GM19463 (cell line): ENCODE data around the gene MAP4K2.

Source experiments
- ATAC-seq: cut with Tn5 transposase; IDR thresholded peaks from one replicate; pipeline ENCODE4 v1.9.1; 2021; ENCODE audit warnings: mild to moderate bottlenecking, moderate library complexity; ENCODE audit not compliant: unreplicated experiment

The MAP4K2 gene

GRCh38 chr11:64757549-64758329 is 45.3 kb downstream of the MAP4K2 start:
- ATAC-seq: no peak

DNA sequence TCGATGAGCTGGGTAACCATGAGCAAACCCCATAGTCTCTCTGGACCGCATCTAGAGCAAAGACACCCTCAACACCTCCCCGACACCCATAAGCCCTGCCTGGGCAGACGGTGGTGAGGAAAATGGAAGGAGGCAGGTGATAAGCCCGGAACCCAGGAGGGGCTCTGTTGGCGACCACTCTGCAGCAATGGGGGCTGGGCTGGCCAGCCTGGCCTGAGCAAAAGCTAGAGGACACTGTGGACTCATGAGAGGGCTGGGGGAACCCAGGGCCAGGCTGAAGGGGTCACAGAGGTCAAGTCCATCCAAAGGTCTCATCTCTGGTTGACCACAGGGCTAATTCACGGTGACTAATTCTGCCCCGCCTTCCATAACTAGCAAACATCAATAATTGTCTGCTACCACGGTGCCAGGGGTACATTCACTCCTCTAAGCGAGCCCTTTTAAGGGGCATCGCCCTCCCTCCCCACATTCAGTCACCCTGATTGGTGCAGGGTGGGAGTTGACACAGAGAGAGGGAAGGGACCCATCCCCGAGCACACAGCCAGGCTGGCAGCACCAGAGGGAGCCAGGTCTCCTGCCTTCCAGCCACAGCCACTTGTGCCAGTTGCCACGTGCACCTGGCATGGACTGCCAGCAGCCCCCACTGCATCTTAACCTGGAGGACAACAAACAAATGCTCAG is 47.2 kb downstream of the MAP4K2 start:
- no peak for ATAC-seq

- ATAC-seq: no peak
Observed at GRCh38 chr11:64754919-64755662, 47.9 kb downstream of the MAP4K2 start.

DNA sequence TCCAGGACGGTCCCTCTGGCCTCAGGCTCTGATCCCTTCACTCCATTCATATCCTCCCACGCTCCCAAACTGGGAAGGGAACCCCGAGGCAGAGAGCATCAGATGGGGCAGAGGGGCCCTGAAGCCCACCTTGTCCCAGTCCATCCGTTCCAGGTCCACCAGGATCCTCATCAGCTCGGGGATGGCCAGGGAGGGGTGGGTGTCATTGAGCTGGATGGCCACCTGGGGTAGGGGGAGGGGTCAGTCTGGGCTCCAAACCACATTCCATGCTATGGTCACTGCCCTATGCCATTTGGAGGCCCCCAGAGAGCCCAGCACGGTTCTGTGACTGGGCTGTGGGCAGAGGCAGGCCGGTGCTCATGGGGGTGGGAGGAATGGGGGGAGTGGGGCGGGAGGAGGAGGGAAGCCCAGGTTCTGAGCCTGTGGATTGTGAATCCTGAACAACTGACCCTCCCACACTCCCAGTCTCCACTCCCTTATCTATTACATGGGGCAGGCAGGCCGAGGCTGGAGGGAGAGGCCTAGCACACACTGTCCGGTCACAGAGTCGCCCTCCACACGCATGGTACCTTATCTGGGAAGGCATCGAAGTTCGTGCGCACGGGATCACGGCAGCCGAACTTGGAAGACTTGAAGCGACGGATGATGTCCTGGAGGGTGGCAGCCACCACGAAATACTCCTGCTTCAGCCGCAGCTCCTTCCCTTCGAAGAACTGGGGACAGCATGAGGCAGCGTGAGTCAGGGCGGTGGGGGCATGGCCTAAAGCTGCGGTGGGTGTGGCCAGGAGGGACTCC is 48.7 kb downstream of the MAP4K2 start:
- no peak for ATAC-seq

GRCh38 chr11:64753380-64754123 is 49.5 kb downstream of the MAP4K2 start:
- ATAC-seq: no peak

DNA sequence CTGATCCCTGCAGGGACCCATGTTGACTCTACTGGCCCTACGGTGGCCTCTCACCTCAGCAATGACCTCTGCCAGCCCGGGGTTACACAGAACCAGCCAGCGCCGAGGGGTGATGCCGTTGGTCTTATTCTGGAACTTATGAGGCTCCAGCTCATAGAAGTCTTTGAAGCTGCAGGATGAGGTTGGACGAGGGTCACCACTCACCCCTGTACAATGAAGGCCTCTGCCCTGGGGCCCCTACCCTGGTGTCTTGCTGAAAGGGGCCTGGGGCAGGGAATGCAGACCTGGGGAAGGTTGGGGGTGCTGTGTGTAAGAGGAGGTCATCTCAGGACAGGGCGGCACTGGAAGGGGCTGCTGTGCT is 50.0 kb downstream of the MAP4K2 start:
- ATAC-seq: no peak

GRCh38 chr11:64752175-64752970 is 50.6 kb downstream of the MAP4K2 start:
- no peak for ATAC-seq

DNA sequence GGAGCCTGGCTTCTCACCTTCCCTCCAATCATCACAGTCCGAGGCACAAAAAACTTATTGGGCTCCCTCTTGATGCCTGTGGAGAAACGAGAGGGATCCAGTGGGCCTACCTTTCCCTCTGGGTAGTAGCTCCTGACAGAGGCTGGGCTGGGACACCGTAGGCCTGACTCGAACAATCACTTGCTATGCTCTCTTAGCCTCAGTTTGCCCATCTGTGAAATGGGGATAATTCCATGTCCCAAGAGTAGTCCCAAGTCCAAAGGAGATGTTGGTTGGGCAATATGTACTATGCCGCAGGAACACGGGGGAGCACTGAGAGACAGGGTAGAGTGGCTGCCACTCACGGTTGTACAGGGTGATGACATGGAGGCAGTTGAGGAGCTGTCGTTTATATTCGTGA is 51.4 kb downstream of the MAP4K2 start:
- ATAC-seq: no peak

- no peak for ATAC-seq
Observed at GRCh38 chr11:64751136-64751535, 51.9 kb downstream of the MAP4K2 start.

GRCh38 chr11:64750361-64751054 is 52.5 kb downstream of the MAP4K2 start:
- ATAC-seq: no peak

- no peak for ATAC-seq
Observed at GRCh38 chr11:64747961-64748665, 54.9 kb downstream of the MAP4K2 start.

DNA sequence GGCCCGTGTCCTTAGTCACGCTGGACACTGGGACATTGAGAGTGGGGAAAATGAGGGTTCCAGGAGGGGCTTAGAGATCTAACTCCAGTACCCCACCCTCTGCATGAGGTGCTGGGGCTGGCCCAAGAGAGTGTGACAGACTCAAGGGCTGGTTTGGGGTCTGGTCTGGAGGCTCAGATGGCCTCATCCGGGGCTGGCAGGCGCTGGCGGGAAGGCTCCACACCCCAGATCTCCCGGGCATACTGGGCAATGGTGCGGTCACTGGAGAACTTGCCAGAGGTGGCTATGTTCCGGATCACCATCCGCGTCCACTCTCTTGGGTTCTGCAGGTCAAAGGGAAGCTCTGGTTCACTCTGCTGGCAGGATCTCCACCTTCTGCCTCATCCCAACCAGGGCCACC is 56.5 kb downstream of the MAP4K2 start:
- no peak for ATAC-seq

DNA sequence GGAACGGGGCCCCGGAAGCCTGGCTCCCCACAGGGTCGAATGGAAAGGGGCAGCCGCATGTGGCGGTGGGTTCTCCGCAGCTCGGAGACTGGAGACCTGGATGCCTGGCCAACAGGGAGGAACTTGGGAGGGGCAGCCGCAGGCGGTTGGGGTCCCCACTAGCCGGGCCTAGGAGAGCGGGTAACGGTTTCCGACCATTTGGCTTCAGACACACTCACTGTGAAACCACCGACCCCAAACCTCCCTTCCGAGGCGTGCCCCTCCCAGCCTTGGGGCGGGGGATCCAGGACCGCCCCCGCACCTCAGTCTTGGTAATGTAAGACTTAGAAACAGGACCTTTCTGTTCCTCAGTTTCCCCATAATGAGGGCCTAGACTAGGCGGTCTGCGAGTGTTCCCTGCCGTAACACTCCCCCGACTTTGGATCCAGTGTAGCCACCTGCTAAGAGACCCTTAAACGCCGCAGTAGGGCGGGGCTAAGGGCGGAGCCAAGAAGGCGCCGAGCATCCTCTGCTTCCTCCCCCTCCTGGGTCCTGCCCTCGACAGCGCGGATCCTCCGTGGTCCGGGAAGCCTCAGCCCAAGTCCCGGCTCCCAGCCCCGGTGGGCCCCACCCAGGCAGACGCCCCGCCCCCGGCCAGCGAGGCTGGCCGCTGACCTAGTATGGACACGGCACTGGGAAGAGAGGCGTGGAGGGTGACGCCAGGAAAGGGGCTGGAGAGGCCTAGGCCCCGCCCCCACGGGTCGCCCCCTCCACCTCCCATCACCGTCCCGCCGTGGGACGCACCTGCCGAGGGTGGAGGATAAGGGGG is 57.3 kb downstream of the MAP4K2 start:
- ATAC-seq: no peak

GRCh38 chr11:64745189-64745520 is 57.9 kb downstream of the MAP4K2 start:
- ATAC-seq: no peak

- no peak for ATAC-seq
Observed at GRCh38 chr11:64744544-64745188, 58.3 kb downstream of the MAP4K2 start.

- ATAC-seq: no peak
Observed at GRCh38 chr11:64743591-64744543, 59.1 kb downstream of the MAP4K2 start, which contains the start of gene RASGRP2. Gene RASGRP2, minus strand, starts transcription at chr11:64744142. Its CDS starts 1,276 bp downstream, at chr11:64742866.
